HL-60/S4 treated with phorbol 12-myristate 13-acetate at 8.2 ng/mL for 4 days and 3 days (cell line): ENCODE results near the gene HLX.

Experiments
- in situ Hi-C: fragments of 300-500 bp; cut with MboI; formaldehyde crosslinking; loops from 2 replicates; pipeline ENCODE4 v1.15.0; 2022; ENCODE audit warnings: low sequenced_read_pairs

Gene HLX

GRCh38 chr1:220921498-220921897 is 42.3 kb downstream of the HLX start:
- in situ Hi-C loops = no loop called here

GRCh38 chr1:220921971-220922635 is 42.9 kb downstream of the HLX start:
- in situ Hi-C loops = no loop called here

GRCh38 chr1:220922951-220923350 is 43.7 kb downstream of the HLX start:
- in situ Hi-C loops = no loop called here

- in situ Hi-C loops = no loop called here
Measured at GRCh38 chr1:220924331-220924970, 45.2 kb downstream of the HLX start.

- in situ Hi-C loops = no loop called here
Measured at GRCh38 chr1:220925707-220926106, 46.5 kb downstream of the HLX start.

GRCh38 chr1:220926146-220926545 is 46.9 kb downstream of the HLX start:
- in situ Hi-C loops = no loop called here

- in situ Hi-C loops = no loop called here
Measured at GRCh38 chr1:220927442-220927841, 48.2 kb downstream of the HLX start.

- in situ Hi-C loops = no loop called here
Measured at GRCh38 chr1:220928320-220928719, 49.1 kb downstream of the HLX start.

GRCh38 chr1:220928725-220929300 is 49.6 kb downstream of the HLX start:
- in situ Hi-C loops = no loop called here

GRCh38 chr1:220929304-220929703 is 50.1 kb downstream of the HLX start:
- in situ Hi-C loops = no loop called here
